Mammary epithelial cell (primary cell): ENCODE measurements around the gene TTLL3.

Experiments
- EZH2 ChIP-seq: IDR thresholded peaks from 2 replicates; pipeline ENCODE4 v1.6.1; 2012; ENCODE audit warnings: low read length, inconsistent platforms, borderline replicate concordance
- TF ChIP-seq, protein P1 (sequence below), 2 donors: IDR thresholded peaks in 1 of 2; conservative IDR thresholded peaks in 1 of 2; 2 replicates each; pipeline ENCODE4 v1.5.1; 2011 to 2012; ENCODE audit warnings: inconsistent platforms in 2 of 2, low read length in 2 of 2, mild to moderate bottlenecking in 2 of 2, control low read depth in 1 of 2, low read depth in 1 of 2; ENCODE audit not compliant: insufficient read depth in 1 of 2; ENCODE audit errors: extremely low read depth in 1 of 2

DNA sequence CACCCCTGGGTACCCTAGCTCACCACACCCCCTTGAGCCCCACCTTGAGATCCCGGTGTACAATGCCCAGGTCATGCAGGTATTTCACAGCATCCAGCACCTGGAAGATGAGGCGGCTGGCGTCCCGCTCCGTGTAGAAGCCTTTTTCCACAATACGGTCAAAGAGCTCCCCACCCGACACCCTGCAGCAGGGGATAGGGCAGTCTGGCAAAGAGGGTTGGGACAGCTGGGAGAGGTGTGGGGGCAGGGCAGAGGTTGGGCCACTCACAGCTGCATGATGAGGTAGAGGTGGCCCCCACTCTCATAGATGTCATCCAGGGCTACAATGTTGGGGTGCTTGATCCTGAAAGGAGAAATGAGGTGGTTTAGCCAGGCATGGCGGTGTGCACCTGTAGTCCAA, 47.2 kb upstream of the TTLL3 start:
- TF ChIP-seq, protein P1, sequence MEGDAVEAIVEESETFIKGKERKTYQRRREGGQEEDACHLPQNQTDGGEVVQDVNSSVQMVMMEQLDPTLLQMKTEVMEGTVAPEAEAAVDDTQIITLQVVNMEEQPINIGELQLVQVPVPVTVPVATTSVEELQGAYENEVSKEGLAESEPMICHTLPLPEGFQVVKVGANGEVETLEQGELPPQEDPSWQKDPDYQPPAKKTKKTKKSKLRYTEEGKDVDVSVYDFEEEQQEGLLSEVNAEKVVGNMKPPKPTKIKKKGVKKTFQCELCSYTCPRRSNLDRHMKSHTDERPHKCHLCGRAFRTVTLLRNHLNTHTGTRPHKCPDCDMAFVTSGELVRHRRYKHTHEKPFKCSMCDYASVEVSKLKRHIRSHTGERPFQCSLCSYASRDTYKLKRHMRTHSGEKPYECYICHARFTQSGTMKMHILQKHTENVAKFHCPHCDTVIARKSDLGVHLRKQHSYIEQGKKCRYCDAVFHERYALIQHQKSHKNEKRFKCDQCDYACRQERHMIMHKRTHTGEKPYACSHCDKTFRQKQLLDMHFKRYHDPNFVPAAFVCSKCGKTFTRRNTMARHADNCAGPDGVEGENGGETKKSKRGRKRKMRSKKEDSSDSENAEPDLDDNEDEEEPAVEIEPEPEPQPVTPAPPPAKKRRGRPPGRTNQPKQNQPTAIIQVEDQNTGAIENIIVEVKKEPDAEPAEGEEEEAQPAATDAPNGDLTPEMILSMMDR (conservative IDR thresholded peaks at IDR 0.05 in 1 of 2, IDR thresholded peaks at IDR 0.05 in 1 of 2; ENCODE audit: extremely low read depth in 1 of 2, insufficient read depth in 1 of 2, low read depth in 1 of 2, low read length in 2 of 2): no peak
- TF ChIP-seq EZH2: no peak
